B cell (primary cell): ENCODE measurements around the gene SLCO1A2. TPM values are rescaled to one million over a fixed set of nuclear protein-coding genes. Genes with fewer than 3 reads are reported as not detected.

Experiments used
- ATAC-seq: fragments of 200-7000 bp; cut with Tn5 transposase; one replicate; pipeline ENCODE4 v1.10.0; 2021; ENCODE audit warnings: low read depth, mild to moderate bottlenecking, moderate number of reproducible peaks, moderate library complexity
- CTCF ChIA-PET: fragments of 350-600 bp; sonication (Branson Sonifier 250); formaldehyde crosslinking; loops from one replicate; lab custom pipeline; 2021; ENCODE audit warnings: antibody characterized with exemption, inconsistent platforms; lab: Charles Lee
- POLR2A ChIA-PET: fragments of 350-600 bp; sonication (Branson Sonifier 250); formaldehyde crosslinking; loops from one replicate; lab custom pipeline; 2021; ENCODE audit warnings: antibody characterized with exemption; lab: Charles Lee
- DNase-seq: peaks from one replicate; pipeline ENCODE4 v3.0.0; 2013
- H2AFZ ChIP-seq: 2 replicates; pipeline ENCODE4 v1.6.1; 2012; ENCODE audit warnings: mild to moderate bottlenecking, low read depth, low read length; ENCODE audit not compliant: insufficient read depth, poor library complexity, severe bottlenecking
- H3K27ac ChIP-seq, 2 donors: 1 replicate in 1 of 2; 2 replicates in 1 of 2; pipeline ENCODE4 v1.5.1; 2012 to 2013; ENCODE audit warnings: low read length in 2 of 2, mild to moderate bottlenecking in 2 of 2, moderate library complexity in 1 of 2
- H3K27me3 ChIP-seq, 4 experiments: fragments of 200-600 bp in 1 of 4; sonication (generic) in 1 of 4; replicated peaks in 1 of 4; 1 replicate in 2 of 4; 2 replicates in 2 of 4; pipeline versions ENCODE4 v1.6.1 to v1.7.0; 2013 to 2016; ENCODE audit warnings: low read length in 3 of 4, mild to moderate bottlenecking in 2 of 4, mixed read lengths in 1 of 4, moderate library complexity in 1 of 4; ENCODE audit not compliant: insufficient read depth in 4 of 4, control insufficient read depth in 3 of 4; ENCODE audit errors: control extremely low read depth in 1 of 4
- H3K36me3 ChIP-seq, 2 experiments: replicated peaks in 1 of 2; 1 replicate in 1 of 2; 2 replicates in 1 of 2; pipeline versions ENCODE4 v1.6.1 to v1.7.1; 2013; ENCODE audit warnings: low read length in 1 of 2; ENCODE audit not compliant: insufficient read depth in 2 of 2, control insufficient read depth in 1 of 2; ENCODE audit errors: control extremely low read depth in 1 of 2, extremely low read depth in 1 of 2
- H3K4me1 ChIP-seq, 2 donors: fragments of 200-600 bp in 1 of 2; sonication (generic) in 1 of 2; 1 replicate in 1 of 2; 2 replicates in 1 of 2; pipeline versions ENCODE4 v1.5.1 to v1.6.1; 2013 to 2017; ENCODE audit warnings: low read length in 2 of 2; ENCODE audit not compliant: control insufficient read depth in 2 of 2, insufficient read depth in 2 of 2
- H3K4me2 ChIP-seq: replicated peaks from 2 replicates; pipeline ENCODE3; 2012; ENCODE audit warnings: mild to moderate bottlenecking, low read depth, low read length; ENCODE audit not compliant: poor library complexity, severe bottlenecking
- H3K4me3 ChIP-seq, 5 experiments: fragments of 200-600 bp in 1 of 5; sonication (generic) in 1 of 5; 1 replicate in 3 of 5; 2 replicates in 2 of 5; pipeline versions ENCODE4 v1.5.1 to v1.7.0; 2011 to 2016; ENCODE audit warnings: low read length in 4 of 5, mild to moderate bottlenecking in 4 of 5, low read depth in 2 of 5, control low read depth in 1 of 5, moderate library complexity in 1 of 5; ENCODE audit not compliant: insufficient read depth in 1 of 5; ENCODE audit errors: control extremely low read depth in 1 of 5, extremely low read depth in 1 of 5
- H3K79me2 ChIP-seq: fragments of 200-600 bp; sonication (generic); one replicate; pipeline ENCODE4 v1.6.0; 2016; ENCODE audit warnings: low read length; ENCODE audit not compliant: control insufficient read depth, insufficient read depth
- H3K9ac ChIP-seq: fragments of 200-600 bp; sonication (generic); 2 replicates; pipeline ENCODE4 v1.6.1; 2017; ENCODE audit warnings: mild to moderate bottlenecking, low read length, moderate library complexity
- H3K9me3 ChIP-seq, 3 donors: one replicate each; pipeline versions ENCODE4 v1.6.1 to v1.7.1; 2013; ENCODE audit warnings: low read length in 2 of 3; ENCODE audit not compliant: control insufficient read depth in 2 of 3, insufficient read depth in 1 of 3; ENCODE audit errors: control extremely low read depth in 1 of 3
- H4K20me1 ChIP-seq: 2 replicates; pipeline ENCODE4 v1.6.0; 2012; ENCODE audit warnings: mild to moderate bottlenecking, low read length; ENCODE audit not compliant: insufficient read depth, control insufficient read depth, poor library complexity, severe bottlenecking
- H3K27ac Mint-ChIP-seq: one replicate; pipeline ENCODE4 v1.8.0; 2021; ENCODE audit warnings: mixed read lengths
- H3K27me3 Mint-ChIP-seq: one replicate; pipeline ENCODE4 v1.8.0; 2021; ENCODE audit warnings: mixed read lengths
- H3K4me1 Mint-ChIP-seq: one replicate; pipeline ENCODE4 v1.8.0; 2021; ENCODE audit warnings: mixed read lengths
- H3K4me3 Mint-ChIP-seq: one replicate; pipeline ENCODE4 v1.8.0; 2021; ENCODE audit warnings: mixed read lengths
- H3K9me3 Mint-ChIP-seq: one replicate; pipeline ENCODE4 v1.8.0; 2022; ENCODE audit warnings: mixed read lengths; ENCODE audit not compliant: insufficient read depth
- EZH2 ChIP-seq: IDR thresholded peaks from 2 replicates; pipeline ENCODE4 v1.6.1; 2012; ENCODE audit warnings: borderline replicate concordance, low read depth, mild to moderate bottlenecking, moderate library complexity, low read length; ENCODE audit not compliant: insufficient read depth, poor library complexity, severe bottlenecking
- WGBS: methylation state at CpG from one replicate; pipeline ENCODE4 v1.1.5; 2013; ENCODE audit warnings: missing lambda C conversion rate; ENCODE audit not compliant: insufficient coverage; 5-methylcytosine and 5-hydroxymethylcytosine counted together
- intact Hi-C: fragments of 100-400 bp; cut with micrococcal nuclease; formaldehyde crosslinking; loops from one replicate; pipeline ENCODE4 v1.10.0; 2022
- polyA plus RNA-seq: library from polyadenylated mRNA; depleted of rRNA; stranded (reverse); fragments of >200 nt; gene quantifications from 2 replicates; pipeline ENCODE4 v1.2.3, GENCODE V29; 2012
- total RNA-seq, 2 donors: library from RNA; stranded (reverse); fragments of 120-200 nt in 1 of 2; gene quantifications; 1 replicate in 1 of 2; 2 replicates in 1 of 2; pipeline versions ENCODE4 v1.2.3 to v1.2.4, GENCODE V29; 2013 to 2022
- TF ChIP-seq, protein P1 (sequence below): fragments of 200-600 bp; IDR thresholded peaks from one replicate; pipeline ENCODE4 v1.8.0; 2022; ENCODE audit warnings: antibody characterized with exemption, mild to moderate bottlenecking

SLCO1A2 gene
- total and polyA plus RNA-seq, 2 donors (not counting 1 experiment from before 2014, with no cell fraction given), result not detected

DNA sequence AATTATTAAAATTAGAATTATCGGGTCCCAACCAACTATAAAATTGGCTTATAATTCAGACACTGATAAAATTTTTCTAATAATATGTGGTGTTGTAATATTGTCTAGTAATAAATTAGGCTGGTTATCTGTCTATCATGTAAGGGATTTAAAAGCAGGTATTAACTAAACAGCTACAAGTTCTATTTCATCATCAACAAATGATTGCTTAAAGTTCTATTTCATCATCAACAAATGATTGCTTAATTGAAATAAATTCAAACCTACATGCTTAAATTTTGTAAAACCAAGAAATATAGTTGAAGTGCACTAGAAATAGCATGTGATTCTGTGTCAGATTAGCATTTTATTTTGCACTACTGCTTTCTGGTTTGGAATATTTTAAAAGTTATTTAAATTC is 34.1 kb downstream of the SLCO1A2 start:
- no peak overlapping the region for H3K27ac Mint-ChIP-seq
- no peaks in the 10 kb centered on the region for H3K36me3 ChIP-seq
- H3K4me1 Mint-ChIP-seq, result no peaks in the 10 kb centered on the region
- no peaks in the 10 kb centered on the region for H3K27me3 ChIP-seq
- WGBS, result no CpG with 5 or more reads among the region's 1 CpG
- no peaks in the 10 kb centered on the region for H3K4me1 ChIP-seq
- ChIA-PET CTCF (no interaction called here), POLR2A (no interaction called here)
- ATAC-seq (no peak), DNase-seq (no peak)
- no peak overlapping the region for H3K4me3 Mint-ChIP-seq
- H3K79me2 ChIP-seq, result no peaks in the 10 kb centered on the region
- H3K4me3 ChIP-seq, result no peak overlapping the region
- no peak overlapping the region for H3K4me2 ChIP-seq
- no peak overlapping the region for H3K9ac ChIP-seq
- H3K27me3 Mint-ChIP-seq, result no peaks in the 10 kb centered on the region
- no peaks in the 10 kb centered on the region for H3K9me3 ChIP-seq
- TF ChIP-seq EZH2, result no peak
- TF ChIP-seq, protein P1, sequence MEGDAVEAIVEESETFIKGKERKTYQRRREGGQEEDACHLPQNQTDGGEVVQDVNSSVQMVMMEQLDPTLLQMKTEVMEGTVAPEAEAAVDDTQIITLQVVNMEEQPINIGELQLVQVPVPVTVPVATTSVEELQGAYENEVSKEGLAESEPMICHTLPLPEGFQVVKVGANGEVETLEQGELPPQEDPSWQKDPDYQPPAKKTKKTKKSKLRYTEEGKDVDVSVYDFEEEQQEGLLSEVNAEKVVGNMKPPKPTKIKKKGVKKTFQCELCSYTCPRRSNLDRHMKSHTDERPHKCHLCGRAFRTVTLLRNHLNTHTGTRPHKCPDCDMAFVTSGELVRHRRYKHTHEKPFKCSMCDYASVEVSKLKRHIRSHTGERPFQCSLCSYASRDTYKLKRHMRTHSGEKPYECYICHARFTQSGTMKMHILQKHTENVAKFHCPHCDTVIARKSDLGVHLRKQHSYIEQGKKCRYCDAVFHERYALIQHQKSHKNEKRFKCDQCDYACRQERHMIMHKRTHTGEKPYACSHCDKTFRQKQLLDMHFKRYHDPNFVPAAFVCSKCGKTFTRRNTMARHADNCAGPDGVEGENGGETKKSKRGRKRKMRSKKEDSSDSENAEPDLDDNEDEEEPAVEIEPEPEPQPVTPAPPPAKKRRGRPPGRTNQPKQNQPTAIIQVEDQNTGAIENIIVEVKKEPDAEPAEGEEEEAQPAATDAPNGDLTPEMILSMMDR, result no peak
- intact Hi-C loops, result no loop called here
- no peaks in the 10 kb centered on the region for H4K20me1 ChIP-seq
- no peak overlapping the region for H2AFZ ChIP-seq
- H3K9me3 Mint-ChIP-seq, result no peaks in the 10 kb centered on the region
- H3K27ac ChIP-seq, result no peak overlapping the region

DNA sequence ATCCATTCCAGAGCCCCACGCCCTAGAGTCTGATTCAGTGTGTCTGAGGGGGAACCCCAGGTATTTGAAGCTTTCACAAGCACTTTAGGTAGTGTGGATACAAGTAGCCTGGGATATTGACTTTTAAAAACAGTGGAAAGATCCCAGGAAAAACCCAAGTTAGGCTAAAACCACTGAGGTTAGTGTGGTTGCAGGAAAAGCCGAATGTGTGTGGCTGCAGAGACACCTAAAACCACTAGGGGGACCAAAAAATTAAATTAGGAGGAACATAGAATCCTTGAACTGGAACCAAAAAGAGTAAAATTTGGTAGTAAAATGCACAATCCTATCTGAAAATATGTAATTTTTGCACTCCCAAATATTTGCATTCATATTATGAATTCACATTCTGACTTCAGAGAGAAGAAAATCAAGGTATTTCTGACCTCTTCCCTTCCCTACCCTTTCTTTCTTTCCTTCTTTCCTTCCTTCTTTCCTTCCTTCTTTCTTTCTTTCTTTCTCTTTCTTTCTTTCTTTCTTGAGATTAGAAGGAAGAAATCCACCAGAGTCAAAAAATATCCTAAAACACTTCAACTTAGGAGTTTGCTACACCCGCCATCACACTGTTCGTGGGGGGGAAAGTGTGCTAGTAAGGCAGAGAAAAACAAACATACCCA is 37.8 kb downstream of the SLCO1A2 start:
- H3K4me3 ChIP-seq, result no peak overlapping the region
- no peaks in the 10 kb centered on the region for H3K9me3 ChIP-seq
- H3K9ac ChIP-seq, result no peak overlapping the region
- H2AFZ ChIP-seq, result no peak overlapping the region
- no peaks in the 10 kb centered on the region for H3K4me1 Mint-ChIP-seq
- POLR2A ChIA-PET, result no interaction called here
- CTCF ChIA-PET, result interaction anchor here (0.7 to 2.2 kb wide), 4 partner anchors 13 to 1204 kb away, joined by 3 to 8 read pairs (median 3); no protein-coding TSS in a partner anchor
- TF ChIP-seq, protein P1, result peak; percentile 78
- TF ChIP-seq EZH2, result no peak
- H3K27ac ChIP-seq, result no peak overlapping the region
- no peaks in the 10 kb centered on the region for H3K27me3 Mint-ChIP-seq
- H3K4me2 ChIP-seq, result no peak overlapping the region
- no peaks in the 10 kb centered on the region for H3K4me1 ChIP-seq
- no peaks in the 10 kb centered on the region for H3K27me3 ChIP-seq
- 50% methylated on average over 2 of the region's 4 CpGs for WGBS
- intact Hi-C loops, result loop anchor here (1.0 kb wide), 1 partner anchor 383 kb away; no protein-coding TSS in a partner anchor
- no peak overlapping the region for H3K4me3 Mint-ChIP-seq
- H3K27ac Mint-ChIP-seq, result no peak overlapping the region
- H3K79me2 ChIP-seq, result no peaks in the 10 kb centered on the region
- H3K9me3 Mint-ChIP-seq, result no peaks in the 10 kb centered on the region
- H3K36me3 ChIP-seq, result no peaks in the 10 kb centered on the region
- no peak for ATAC-seq
- peak; percentile 10 for DNase-seq
- H4K20me1 ChIP-seq, result no peaks in the 10 kb centered on the region
